Mesendoderm (in vitro differentiated cells): ENCODE measurements around the gene TCEA3.

ENCODE experiments used
- DNase-seq: peaks from one replicate; pipeline ENCODE4 v3.0.0; 2013
- H2AK5ac ChIP-seq: 2 replicates; pipeline ENCODE4 v1.6.1; 2013; ENCODE audit warnings: low read length, inconsistent platforms
- H2BK120ac ChIP-seq: 2 replicates; pipeline ENCODE4 v1.6.1; 2013; ENCODE audit warnings: low read depth, mild to moderate bottlenecking, low read length, moderate library complexity, mixed read lengths
- H2BK15ac ChIP-seq: replicated peaks from 2 replicates; pipeline ENCODE4 v1.6.1; 2013; ENCODE audit warnings: low read depth, mild to moderate bottlenecking, moderate library complexity
- H2BK5ac ChIP-seq: 2 replicates; pipeline ENCODE4 v1.6.1; 2013; ENCODE audit warnings: low read length, inconsistent platforms
- H3K18ac ChIP-seq: 2 replicates; pipeline ENCODE4 v1.6.1; 2013; ENCODE audit warnings: mild to moderate bottlenecking, low read length, mixed read lengths
- H3K23ac ChIP-seq: one replicate; pipeline ENCODE4 v1.6.1; 2013; ENCODE audit warnings: low read length
- H3K27ac ChIP-seq: 2 replicates; pipeline ENCODE4 v1.5.1; 2013; ENCODE audit warnings: low read depth, mild to moderate bottlenecking, inconsistent platforms, low read length, moderate library complexity
- H3K27me3 ChIP-seq: 2 replicates; pipeline ENCODE4 v1.6.1; 2013; ENCODE audit warnings: low read length, control low read depth, mild to moderate bottlenecking, inconsistent platforms; ENCODE audit not compliant: insufficient read depth, poor library complexity
- H3K36me3 ChIP-seq: 2 replicates; pipeline ENCODE4 v1.6.1; 2013; ENCODE audit warnings: low read length, inconsistent platforms; ENCODE audit not compliant: control insufficient read depth, insufficient read depth
- H3K4ac ChIP-seq: one replicate; pipeline ENCODE4 v1.6.1; 2013; ENCODE audit warnings: low read depth, mild to moderate bottlenecking, low read length, moderate library complexity
- H3K4me1 ChIP-seq: 2 replicates; pipeline ENCODE4 v1.6.1; 2013; ENCODE audit warnings: low read depth, low read length, inconsistent platforms; ENCODE audit not compliant: control insufficient read depth
- H3K4me2 ChIP-seq: 2 replicates; pipeline ENCODE4 v1.6.1; 2013; ENCODE audit warnings: low read length
- H3K4me3 ChIP-seq: 2 replicates; pipeline ENCODE4 v1.5.1; 2013; ENCODE audit warnings: mild to moderate bottlenecking, low read length
- H3K56ac ChIP-seq: one replicate; pipeline ENCODE4 v1.6.1; 2013; ENCODE audit warnings: low read length
- H3K79me1 ChIP-seq: 2 replicates; pipeline ENCODE4 v1.6.1; 2013; ENCODE audit warnings: low read length, inconsistent platforms
- H3K79me2 ChIP-seq: 2 replicates; pipeline ENCODE4 v1.6.1; 2013; ENCODE audit warnings: mild to moderate bottlenecking, low read length; ENCODE audit not compliant: control insufficient read depth, insufficient read depth
- H3K9ac ChIP-seq: 2 replicates; pipeline ENCODE4 v1.6.1; 2013; ENCODE audit warnings: low read length, inconsistent platforms
- H4K5ac ChIP-seq: one replicate; pipeline ENCODE4 v1.6.1; 2013; ENCODE audit warnings: low read length
- H4K8ac ChIP-seq: one replicate; pipeline ENCODE4 v1.6.1; 2013; ENCODE audit warnings: low read depth, mild to moderate bottlenecking, control low read depth, low read length, moderate library complexity
- WGBS: extraction: QIAGEN DNeasy Blood & Tissue Kit; methylation state at CpG from one replicate; pipeline ENCODE4 v1.1.7; 2013; ENCODE audit warnings: low lambda C conversion rate, missing lambda C conversion rate; ENCODE audit not compliant: insufficient coverage; ENCODE audit errors: extremely low coverage; 5-methylcytosine and 5-hydroxymethylcytosine counted together

The TCEA3 gene

DNA sequence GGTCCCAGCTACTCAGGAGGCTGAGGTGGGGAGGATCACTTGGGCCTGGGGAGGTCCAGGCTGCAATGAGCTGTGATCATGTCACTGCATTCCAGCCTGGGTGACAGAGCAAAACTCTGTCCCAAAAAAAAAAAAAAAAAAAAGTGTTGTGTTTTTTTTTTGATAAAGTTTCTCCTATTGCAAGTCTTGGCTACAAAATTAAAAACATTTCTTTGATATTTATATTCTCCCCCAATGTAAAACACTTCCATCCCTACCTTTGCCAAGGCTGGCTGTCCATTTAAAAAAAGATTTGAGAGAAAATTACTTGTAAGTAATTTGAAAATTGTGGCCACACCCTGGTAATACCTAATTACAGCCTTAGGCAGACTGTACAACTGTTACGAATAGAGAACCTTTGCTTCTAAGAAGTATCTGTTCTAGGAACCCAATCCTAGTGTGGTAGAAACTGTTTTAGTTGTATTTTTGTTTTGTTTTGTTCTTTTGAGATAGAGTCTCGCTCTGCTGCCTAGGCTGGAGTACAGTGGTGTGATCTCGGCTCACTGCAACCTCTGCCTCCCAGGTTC lies 66.2 kb downstream of the TCEA3 start:
- Histone ChIP-seq H3K4me1 (no peaks in the 10 kb centered on the region), H3K9ac (no peak overlapping the region), H3K4me2 (no peak overlapping the region), H2AK5ac (no peak overlapping the region), H3K36me3 (peaks cover 11% of the 10 kb centered on the region), H3K56ac (no peak overlapping the region), H3K4ac (no peak overlapping the region), H3K4me3 (no peak overlapping the region), H2BK5ac (no peak overlapping the region), H2BK120ac (no peak overlapping the region), H3K79me1 (no peaks in the 10 kb centered on the region), H3K18ac (no peak overlapping the region), H4K5ac (no peak overlapping the region), H3K79me2 (no peaks in the 10 kb centered on the region), H4K8ac (no peak overlapping the region), H3K23ac (no peak overlapping the region), H3K27ac (no peak overlapping the region), H3K27me3 (peaks cover 32% of the 10 kb centered on the region), H2BK15ac (no peak overlapping the region)
- DNase-seq = no peak
- no CpG with 5 or more reads among the region's 3 CpGs for WGBS

- Histone ChIP-seq H3K27me3 (peaks cover 35% of the 10 kb centered on the region), H3K9ac (no peak overlapping the region), H2BK15ac (no peak overlapping the region), H3K4ac (no peak overlapping the region), H3K4me2 (no peak overlapping the region), H3K36me3 (peaks cover 5% of the 10 kb centered on the region), H2AK5ac (no peak overlapping the region), H2BK5ac (no peak overlapping the region), H3K23ac (no peak overlapping the region), H3K79me1 (no peaks in the 10 kb centered on the region), H3K4me1 (no peaks in the 10 kb centered on the region), H4K5ac (no peak overlapping the region), H2BK120ac (no peak overlapping the region), H3K27ac (no peak overlapping the region), H3K18ac (no peak overlapping the region), H3K4me3 (no peak overlapping the region), H3K56ac (no peak overlapping the region), H3K79me2 (no peaks in the 10 kb centered on the region), H4K8ac (no peak overlapping the region)
- no CpG with 5 or more reads among the region's 3 CpGs for WGBS
- DNase-seq = no peak
Observed at GRCh38 chr1:23357138-23357908, 67.2 kb downstream of the TCEA3 start.

DNA sequence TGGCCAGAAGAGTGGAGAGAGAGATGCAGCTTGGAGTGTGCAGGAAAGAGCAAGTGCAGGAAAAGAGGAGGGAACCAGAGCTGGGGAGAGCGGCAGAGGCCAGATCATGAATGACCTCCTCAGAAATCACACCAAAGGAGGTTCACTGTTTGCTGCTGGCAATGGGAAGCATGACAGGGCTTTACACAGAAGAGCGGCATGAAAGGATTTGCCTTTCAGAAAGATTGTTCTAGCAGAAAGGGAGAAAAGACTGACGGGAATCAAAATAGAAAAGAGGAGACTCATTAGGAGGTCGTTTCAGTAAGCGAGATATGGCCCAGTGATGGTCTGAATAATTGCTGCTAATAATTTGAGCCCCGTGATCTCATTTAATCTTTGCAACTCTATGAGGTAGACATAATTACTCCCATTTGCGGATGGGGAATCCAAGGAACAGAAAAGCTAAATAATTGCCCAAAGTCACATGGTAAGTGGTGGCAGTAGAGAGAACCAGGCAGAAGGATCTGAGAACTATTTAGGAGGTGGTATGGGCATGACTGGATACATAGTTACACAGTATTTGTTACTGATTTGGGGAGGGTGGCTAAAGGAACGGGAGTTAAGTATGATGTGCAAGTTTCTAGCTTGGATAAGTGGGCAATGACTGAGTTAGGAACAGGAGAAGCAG lies 67.9 kb downstream of the TCEA3 start:
- Histone ChIP-seq H2BK15ac (no peak overlapping the region), H3K36me3 (peaks cover 3% of the 10 kb centered on the region), H3K18ac (no peak overlapping the region), H3K56ac (no peak overlapping the region), H3K9ac (no peak overlapping the region), H3K79me2 (no peaks in the 10 kb centered on the region), H4K8ac (no peak overlapping the region), H3K4ac (no peak overlapping the region), H3K4me3 (no peak overlapping the region), H3K27ac (no peak overlapping the region), H3K4me2 (no peak overlapping the region), H3K23ac (no peak overlapping the region), H4K5ac (no peak overlapping the region), H3K27me3 (peaks cover 37% of the 10 kb centered on the region), H2BK5ac (no peak overlapping the region), H2BK120ac (no peak overlapping the region), H3K79me1 (no peaks in the 10 kb centered on the region), H3K4me1 (no peaks in the 10 kb centered on the region), H2AK5ac (no peak overlapping the region)
- WGBS = no CpG with 5 or more reads among the region's 8 CpGs
- no peak for DNase-seq

DNA sequence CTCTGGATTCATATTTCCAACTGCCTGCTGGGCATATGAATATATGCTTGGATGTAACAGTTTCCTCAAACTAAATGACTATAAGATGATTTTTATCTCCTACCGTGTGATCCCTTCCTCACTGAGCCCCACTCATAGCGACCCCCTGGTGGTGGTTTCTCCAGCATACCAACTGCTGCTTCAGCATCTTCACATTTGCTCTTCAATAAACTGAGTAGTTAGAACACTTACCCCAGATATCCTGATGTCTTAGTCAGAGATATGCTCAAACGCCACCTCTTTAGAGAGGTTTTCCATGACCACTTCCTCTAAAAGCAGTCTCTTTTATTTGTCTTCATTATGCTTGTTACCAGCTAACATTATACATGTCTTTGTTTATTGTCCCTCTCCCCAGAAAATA lies 70.3 kb downstream of the TCEA3 start:
- Histone ChIP-seq H3K4me2 (no peak overlapping the region), H3K27me3 (peaks cover 34% of the 10 kb centered on the region), H4K8ac (no peak overlapping the region), H3K9ac (no peak overlapping the region), H3K23ac (no peak overlapping the region), H2BK5ac (no peak overlapping the region), H3K4me3 (no peak overlapping the region), H3K79me2 (no peaks in the 10 kb centered on the region), H2BK15ac (no peak overlapping the region), H3K56ac (no peak overlapping the region), H3K36me3 (no peaks in the 10 kb centered on the region), H3K4me1 (no peaks in the 10 kb centered on the region), H3K27ac (no peak overlapping the region), H3K79me1 (no peaks in the 10 kb centered on the region), H3K18ac (no peak overlapping the region), H2AK5ac (no peak overlapping the region), H2BK120ac (no peak overlapping the region), H3K4ac (no peak overlapping the region), H4K5ac (no peak overlapping the region)
- no peak for DNase-seq
- whole genome bisulfite sequencing = no CpG with 5 or more reads among the region's 3 CpGs

GRCh38 chr1:23352096-23352695 lies 72.4 kb downstream of the TCEA3 start:
- no peak overlapping the region for H3K4ac ChIP-seq
- H3K18ac ChIP-seq = no peak overlapping the region
- H3K79me2 ChIP-seq = no peaks in the 10 kb centered on the region
- H3K4me1 ChIP-seq = no peaks in the 10 kb centered on the region
- H3K56ac ChIP-seq = no peak overlapping the region
- WGBS = no CpG with 5 or more reads among the region's 1 CpG
- no peak overlapping the region for H2BK120ac ChIP-seq
- no peak overlapping the region for H2BK15ac ChIP-seq
- no peak for DNase-seq
- no peak overlapping the region for H2AK5ac ChIP-seq
- no peak overlapping the region for H3K23ac ChIP-seq
- H3K36me3 ChIP-seq = no peaks in the 10 kb centered on the region
- no peaks in the 10 kb centered on the region for H3K79me1 ChIP-seq
- H2BK5ac ChIP-seq = no peak overlapping the region
- no peak overlapping the region for H4K8ac ChIP-seq
- no peak overlapping the region for H3K4me3 ChIP-seq
- no peak overlapping the region for H3K4me2 ChIP-seq
- peaks cover 29% of the 10 kb centered on the region for H3K27me3 ChIP-seq
- H3K9ac ChIP-seq = no peak overlapping the region
- no peak overlapping the region for H3K27ac ChIP-seq
- H4K5ac ChIP-seq = no peak overlapping the region
